Lung microvascular endothelial cell (primary cell): ENCODE results near the gene PRKAG1. TPM values are rescaled to one million over a fixed set of nuclear protein-coding genes. Genes with fewer than 3 reads are reported as not detected.
A peak's percentile ranks its signal among the peaks of the same experiment; 100 is the strongest.

Experiments
- DNase-seq, 2 donors: peaks; one replicate each; pipeline versions ENCODE4 v3.0.0 to v3.0.0-alpha.2; 2010; ENCODE audit warnings: low read depth in 2 of 2
- total RNA-seq: library from RNA; depleted of rRNA; stranded (reverse); fragments of >200 nt; gene quantifications from 2 replicates; pipeline ENCODE4 v1.2.1, GENCODE V29; 2014

PRKAG1 gene
- total RNA-seq, 1 donor from 2014 or later = 32.1 TPM

- peak; percentile 44 to 84 for DNase-seq
Measured at GRCh38 chr12:49049566-49050224, 31.1 kb upstream of the PRKAG1 start.

- DNase-seq = no peak
Measured at GRCh38 chr12:49048953-49049352, 30.4 kb upstream of the PRKAG1 start.

- no peak for DNase-seq
Measured at GRCh38 chr12:49046129-49046895, 27.7 kb upstream of the PRKAG1 start.

GRCh38 chr12:49044660-49045059, 26.1 kb upstream of the PRKAG1 start:
- no peak for DNase-seq

GRCh38 chr12:49043856-49044258, 25.3 kb upstream of the PRKAG1 start:
- peak; percentile 72 to 73 for DNase-seq

GRCh38 chr12:49043241-49043640, 24.7 kb upstream of the PRKAG1 start:
- no peak for DNase-seq

- no peak for DNase-seq
Measured at GRCh38 chr12:49041881-49042484, 23.4 kb upstream of the PRKAG1 start.

GRCh38 chr12:49041036-49041880, 22.7 kb upstream of the PRKAG1 start:
- DNase-seq = no peak

- no peak for DNase-seq
Measured at GRCh38 chr12:49040364-49040855, 21.8 kb upstream of the PRKAG1 start.

- DNase-seq = no peak
Measured at GRCh38 chr12:49039421-49040363, 21.1 kb upstream of the PRKAG1 start.

GRCh38 chr12:49038291-49038955, 19.8 kb upstream of the PRKAG1 start:
- no peak for DNase-seq

GRCh38 chr12:49037947-49038237, 19.3 kb upstream of the PRKAG1 start:
- DNase-seq = no peak

GRCh38 chr12:49037111-49037946, 18.8 kb upstream of the PRKAG1 start:
- no peak for DNase-seq

- DNase-seq = no peak
Measured at GRCh38 chr12:49036029-49036428, 17.5 kb upstream of the PRKAG1 start.

- DNase-seq = no peak
Measured at GRCh38 chr12:49034286-49034622, 15.7 kb upstream of the PRKAG1 start.

GRCh38 chr12:49033611-49034285, 15.2 kb upstream of the PRKAG1 start:
- no peak for DNase-seq

- DNase-seq = no peak
Measured at GRCh38 chr12:49032679-49033447, 14.3 kb upstream of the PRKAG1 start.

- DNase-seq = no peak
Measured at GRCh38 chr12:49032276-49032675, 13.7 kb upstream of the PRKAG1 start.
